Esophagus muscularis mucosa (tissue), 4 donors: ENCODE data around the gene NXPH3. TPM values are rescaled to one million over a fixed set of nuclear protein-coding genes. Genes with fewer than 3 reads are reported as not detected.

ENCODE experiments used
- DNase-seq: peaks from one replicate; pipeline ENCODE4 v3.0.0-alpha.2; 2017; ENCODE audit errors: extremely low spot score
- H3K27ac ChIP-seq, 4 donors: fragments of 200-600 bp; sonication (generic); replicated peaks in 1 of 4; 1 replicate in 3 of 4; 2 replicates in 1 of 4; pipeline ENCODE4 v1.5.1; 2016 to 2019; ENCODE audit warnings: mild to moderate bottlenecking in 1 of 4
- H3K27me3 ChIP-seq, 4 donors: fragments of 200-600 bp; sonication (generic); one replicate each; pipeline versions ENCODE4 v1.5.1 to v1.6.0; 2016 to 2019
- H3K36me3 ChIP-seq, 4 donors: fragments of 200-600 bp; sonication (generic); one replicate each; pipeline ENCODE4 v1.5.1; 2016 to 2019
- H3K4me1 ChIP-seq, 4 donors: fragments of 200-600 bp; sonication (generic); one replicate each; pipeline ENCODE4 v1.5.1; 2016 to 2019
- H3K4me3 ChIP-seq, 4 donors: fragments of 200-600 bp; sonication (generic); 1 replicate in 2 of 4; 2 replicates in 2 of 4; pipeline ENCODE4 v1.5.1; 2016 to 2019; ENCODE audit warnings: mild to moderate bottlenecking in 4 of 4, moderate library complexity in 1 of 4
- H3K9me3 ChIP-seq, 4 donors: fragments of 200-600 bp; sonication (generic); 1 replicate in 3 of 4; 2 replicates in 1 of 4; pipeline ENCODE4 v1.5.1; 2016 to 2019
- EP300 ChIP-seq: sonication (generic); formaldehyde crosslinking; IDR thresholded peaks from one replicate; pipeline ENCODE4 v1.6.1; 2017; ENCODE audit warnings: antibody characterized with exemption
- POLR2A ChIP-seq: fragments of 450-650 bp; IDR thresholded peaks from one replicate; pipeline ENCODE4 v1.6.1; 2017; ENCODE audit warnings: antibody characterized with exemption, moderate library complexity, mild to moderate bottlenecking, low read depth
- POLR2AphosphoS5 ChIP-seq, 2 donors: sonication (generic); formaldehyde crosslinking; IDR thresholded peaks; one replicate each; pipeline ENCODE4 v1.6.1; 2017; ENCODE audit warnings: antibody characterized with exemption in 2 of 2
- WGBS: methylation state at CpG from one replicate; pipeline ENCODE4 v1.1.5; 2018; 5-methylcytosine and 5-hydroxymethylcytosine counted together
- intact Hi-C: fragments of 100-400 bp; cut with DNase I; formaldehyde crosslinking; loops from one replicate; pipeline ENCODE4 v1.15.1; 2023
- total RNA-seq, 4 donors: library from RNA; depleted of rRNA; stranded (reverse); fragments of >200 nt; gene quantifications; one replicate each; pipeline versions ENCODE4 v1.1.0 to v1.2.1, GENCODE V29; 2016
- TF ChIP-seq, protein P1 (sequence below), 3 experiments: fragments of 200-600 bp in 2 of 3; fragments of 450-650 bp in 1 of 3; sonication (generic) in 2 of 3; IDR thresholded peaks; one replicate each; pipeline ENCODE4 v1.5.1; 2017 to 2019; ENCODE audit warnings: antibody characterized with exemption in 3 of 3, mild to moderate bottlenecking in 2 of 3, moderate library complexity in 1 of 3

NXPH3 gene
- total RNA-seq, 4 donors from 2014 or later, result 12.6 to 37.8 (median 21.2) TPM

DNA sequence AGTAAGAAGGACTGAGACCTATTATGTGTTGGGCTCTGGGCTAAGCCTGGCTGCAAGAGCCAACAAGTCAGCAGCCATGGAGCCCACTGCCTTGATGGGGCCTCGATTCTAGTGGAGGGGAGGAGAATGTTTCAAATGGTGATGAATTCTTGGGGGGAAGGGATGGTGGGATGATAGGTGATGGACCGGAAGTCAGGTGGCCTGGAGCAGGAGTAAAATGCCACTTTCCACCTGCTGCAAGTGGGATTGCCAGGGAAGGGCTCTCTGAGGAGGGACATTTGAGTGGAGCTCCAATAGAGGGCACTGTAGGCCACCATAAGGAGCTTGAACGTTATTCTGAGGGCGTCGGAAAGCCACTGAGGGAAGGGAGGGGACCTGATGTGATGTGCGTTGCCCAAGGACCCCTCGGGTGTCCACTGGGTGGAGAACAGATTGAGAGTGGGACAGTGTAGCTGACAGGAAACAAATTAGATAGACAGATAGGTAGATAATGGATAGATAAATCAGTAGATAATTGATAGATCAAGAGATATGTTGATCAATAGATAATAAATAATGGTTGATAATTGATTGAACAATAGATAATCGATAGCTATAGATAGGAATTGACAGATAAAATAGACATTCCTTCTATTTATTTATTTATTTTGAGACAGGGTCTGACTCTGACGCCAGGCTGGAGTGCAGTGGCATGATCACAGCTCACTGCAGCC, 18.2 kb upstream of the NXPH3 start:
- 22% methylated on average over 9 of the region's 9 CpGs for WGBS
- Histone ChIP-seq H3K36me3 (no peaks in the 10 kb centered on the region), H3K27ac (no peak overlapping the region), H3K4me1 (peaks cover 4 to 12% (median 7%) of the 10 kb centered on the region in 4 donors), H3K4me3 (no peak overlapping the region), H3K9me3 (no peaks in the 10 kb centered on the region), H3K27me3 (peaks cover 0 to 22% (median 0%) of the 10 kb centered on the region in 4 donors)
- TF ChIP-seq POLR2A (no peak), POLR2AphosphoS5 (IDR thresholded peaks at IDR 0.05) (no peak)
- TF ChIP-seq, protein P1, sequence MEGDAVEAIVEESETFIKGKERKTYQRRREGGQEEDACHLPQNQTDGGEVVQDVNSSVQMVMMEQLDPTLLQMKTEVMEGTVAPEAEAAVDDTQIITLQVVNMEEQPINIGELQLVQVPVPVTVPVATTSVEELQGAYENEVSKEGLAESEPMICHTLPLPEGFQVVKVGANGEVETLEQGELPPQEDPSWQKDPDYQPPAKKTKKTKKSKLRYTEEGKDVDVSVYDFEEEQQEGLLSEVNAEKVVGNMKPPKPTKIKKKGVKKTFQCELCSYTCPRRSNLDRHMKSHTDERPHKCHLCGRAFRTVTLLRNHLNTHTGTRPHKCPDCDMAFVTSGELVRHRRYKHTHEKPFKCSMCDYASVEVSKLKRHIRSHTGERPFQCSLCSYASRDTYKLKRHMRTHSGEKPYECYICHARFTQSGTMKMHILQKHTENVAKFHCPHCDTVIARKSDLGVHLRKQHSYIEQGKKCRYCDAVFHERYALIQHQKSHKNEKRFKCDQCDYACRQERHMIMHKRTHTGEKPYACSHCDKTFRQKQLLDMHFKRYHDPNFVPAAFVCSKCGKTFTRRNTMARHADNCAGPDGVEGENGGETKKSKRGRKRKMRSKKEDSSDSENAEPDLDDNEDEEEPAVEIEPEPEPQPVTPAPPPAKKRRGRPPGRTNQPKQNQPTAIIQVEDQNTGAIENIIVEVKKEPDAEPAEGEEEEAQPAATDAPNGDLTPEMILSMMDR (IDR thresholded peaks at IDR 0.05), result peak; percentile 44 to 57 (median 50)
- no peak for DNase-seq
- intact Hi-C loops, result loop anchor here (2.0 kb wide), 1 partner anchor 121 kb away; no protein-coding TSS in a partner anchor

DNA sequence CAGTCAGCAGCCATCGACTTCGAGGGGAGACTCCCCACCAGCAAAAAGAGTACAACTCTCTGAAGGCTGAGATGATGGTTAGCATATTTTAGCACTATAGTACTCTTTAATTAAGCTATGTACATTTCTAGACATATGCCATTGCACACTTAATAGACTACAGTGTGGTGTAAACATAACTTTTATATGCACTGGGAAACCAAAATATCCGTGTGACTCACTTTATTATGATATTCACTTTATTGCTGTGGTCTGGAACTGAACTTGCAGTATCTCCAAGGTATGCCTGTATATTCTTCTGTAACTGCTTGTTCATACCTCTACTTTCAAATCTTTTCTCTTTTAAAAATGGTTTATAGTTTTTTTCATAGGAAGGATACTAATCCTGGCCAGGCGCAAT, 11.0 kb upstream of the NXPH3 start:
- H3K4me1 ChIP-seq, result peaks cover 15 to 40% (median 36%) of the 10 kb centered on the region in 4 donors
- TF ChIP-seq EP300 (no peak), POLR2A (no peak), POLR2AphosphoS5 (IDR thresholded peaks at IDR 0.05) (no peak)
- TF ChIP-seq, protein P1 (IDR thresholded peaks at IDR 0.05), result no peak
- H3K4me3 ChIP-seq, result no peak overlapping the region
- H3K9me3 ChIP-seq, result no peaks in the 10 kb centered on the region
- intact Hi-C loops, result no loop called here
- DNase-seq, result no peak
- H3K27me3 ChIP-seq, result no peaks in the 10 kb centered on the region
- no peaks in the 10 kb centered on the region for H3K36me3 ChIP-seq
- no peak overlapping the region for H3K27ac ChIP-seq
- 77% methylated on average over 4 of the region's 4 CpGs for WGBS

DNA sequence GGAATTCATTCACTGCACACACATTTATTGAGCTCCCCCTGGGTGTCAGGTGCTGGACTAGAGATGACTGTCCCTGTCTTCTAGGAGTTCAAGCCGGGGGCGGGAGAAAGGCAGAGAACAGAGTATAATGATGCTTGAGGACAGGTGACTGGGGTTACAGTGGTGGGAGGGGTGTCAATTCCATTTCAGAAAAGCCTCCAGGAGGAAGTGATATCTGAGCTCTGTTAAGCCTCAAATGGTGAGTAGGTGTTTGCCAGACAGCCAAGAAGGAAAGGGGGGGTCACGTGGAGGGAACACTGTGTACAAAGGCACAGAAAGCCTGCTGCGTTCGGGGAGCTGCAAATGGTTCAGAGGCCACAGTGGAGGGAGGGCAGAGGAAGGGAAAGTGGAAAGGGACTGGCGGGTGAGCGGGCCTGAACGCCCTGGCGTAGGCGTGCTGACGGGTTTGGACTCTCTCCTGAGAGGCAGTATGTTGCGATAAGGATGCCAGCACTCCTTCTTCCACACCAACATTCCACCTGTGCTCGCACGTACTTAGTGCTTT, 9.7 kb upstream of the NXPH3 start:
- intact Hi-C loops, result no loop called here
- WGBS, result 18% methylated on average over 14 of the region's 14 CpGs
- Histone ChIP-seq H3K27ac (peak overlapping the region; percentile 81 to 93 (median 85)), H3K27me3 (no peaks in the 10 kb centered on the region), H3K4me3 (peak overlapping the region in 3 of 4 donors; percentile 8 to 18 (median 18)), H3K36me3 (no peaks in the 10 kb centered on the region), H3K4me1 (peaks cover 18 to 50% (median 47%) of the 10 kb centered on the region in 4 donors), H3K9me3 (no peaks in the 10 kb centered on the region)
- TF ChIP-seq POLR2A (no peak), POLR2AphosphoS5 (IDR thresholded peaks at IDR 0.05) (peak; percentile 95), EP300 (peak; percentile 90)
- TF ChIP-seq, protein P1 (IDR thresholded peaks at IDR 0.05), result peak in 1 of 3 experiments; percentile 2
- peak; percentile 96 for DNase-seq

DNA sequence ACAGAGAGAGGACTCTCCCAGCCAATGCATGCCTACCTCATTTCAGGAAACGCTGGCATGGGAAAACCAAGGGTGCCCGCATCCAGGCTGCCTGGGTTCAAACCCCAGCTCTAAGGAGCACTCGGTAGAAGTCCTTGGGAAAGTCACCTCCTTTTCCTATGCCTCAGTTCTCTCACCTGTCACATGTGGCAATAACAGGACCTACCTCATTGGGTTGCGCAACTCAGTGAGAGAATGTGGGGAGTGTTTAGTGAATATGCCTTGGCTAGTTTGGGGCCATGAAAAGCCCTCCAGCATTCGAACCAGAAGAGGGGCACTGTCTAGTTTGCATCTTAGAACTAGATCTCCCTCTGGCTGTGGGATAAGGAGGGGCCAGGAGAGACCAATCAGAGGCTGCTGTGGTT, 9.0 kb upstream of the NXPH3 start:
- no peaks in the 10 kb centered on the region for H3K27me3 ChIP-seq
- intact Hi-C loops, result no loop called here
- H3K9me3 ChIP-seq, result no peaks in the 10 kb centered on the region
- no peak for DNase-seq
- TF ChIP-seq, protein P1 (IDR thresholded peaks at IDR 0.05), result no peak
- TF ChIP-seq POLR2AphosphoS5 (IDR thresholded peaks at IDR 0.05), result peak in 1 of 2 donors; percentile 33
- peaks cover 18 to 56% (median 47%) of the 10 kb centered on the region in 4 donors for H3K4me1 ChIP-seq
- 82% methylated on average over 5 of the region's 5 CpGs for WGBS
- H3K27ac ChIP-seq, result peak overlapping the region; percentile 81 to 93 (median 85)
- peak overlapping the region in 2 of 4 donors; percentile 8 to 18 for H3K4me3 ChIP-seq
- H3K36me3 ChIP-seq, result no peaks in the 10 kb centered on the region
